Left ventricle myocardium superior (tissue), 1 donor: Measurements from ENCODE around the gene TENM3. TPM values are rescaled to one million over a fixed set of nuclear protein-coding genes. Genes with fewer than 3 reads are reported as not detected.
"Not testable (repeated sequence)": the region's sequence is repeated elsewhere in the genome, so short reads cannot be mapped to it uniquely, and the experiment has no call there.

Experiments used
- ATAC-seq: fragments of 200-7000 bp; cut with Tn5 transposase; one replicate; pipeline ENCODE4 v1.9.1; 2020; ENCODE audit warnings: mild to moderate bottlenecking, moderate library complexity
- DNase-seq: peaks from one replicate; pipeline ENCODE4 v3.0.0-alpha.2; 2020
- intact Hi-C: fragments of 100-400 bp; cut with micrococcal nuclease; formaldehyde crosslinking; loops from one replicate; pipeline ENCODE4 v1.11.0; 2022
- total RNA-seq: library from RNA; stranded (reverse); fragmentation: NEBNext Ultra II Directional; extraction: Animal tissue kit (Norgen Biotek cat#: 25700); gene quantifications from one replicate; pipeline ENCODE4 v1.2.1, GENCODE V29; 2021
- donor health status: DM: no; HTN: yes; CAD: no; lungs with severe emphysema.

The TENM3 gene
- total RNA-seq, 1 donor from 2014 or later: 6.8 TPM

GRCh38 chr4:182224192-182224850, 18.9 kb upstream of the TENM3 start:
- DNase-seq (no peak), ATAC-seq (no peak)
- intact Hi-C loops: no loop called here

GRCh38 chr4:182225257-182225852, 17.8 kb upstream of the TENM3 start:
- ATAC-seq (no peak), DNase-seq (no peak)
- intact Hi-C loops: no loop called here

- no peak for DNase-seq
- no peak for ATAC-seq
- intact Hi-C loops: no loop called here
Measured at GRCh38 chr4:182227611-182228010, 15.6 kb upstream of the TENM3 start.

GRCh38 chr4:182228991-182229577, 14.1 kb upstream of the TENM3 start:
- no peak for DNase-seq
- intact Hi-C loops: no loop called here
- ATAC-seq: no peak

- DNase-seq (no peak), ATAC-seq (no peak)
- intact Hi-C loops: no loop called here
Measured at GRCh38 chr4:182230256-182230655, 12.9 kb upstream of the TENM3 start.

- DNase-seq (no peak), ATAC-seq (no peak)
- intact Hi-C loops: no loop called here
Measured at GRCh38 chr4:182231080-182231479, 12.1 kb upstream of the TENM3 start.

- DNase-seq: no peak
- intact Hi-C loops: no loop called here
- ATAC-seq: no peak
Measured at GRCh38 chr4:182231496-182231895, 11.7 kb upstream of the TENM3 start.

GRCh38 chr4:182233310-182234090, 9.7 kb upstream of the TENM3 start:
- no peak for ATAC-seq
- intact Hi-C loops: no loop called here
- no peak for DNase-seq

GRCh38 chr4:182235021-182235795, 8.0 kb upstream of the TENM3 start:
- no peak for ATAC-seq
- intact Hi-C loops: no loop called here
- DNase-seq: no peak

GRCh38 chr4:182236186-182236585, 7.0 kb upstream of the TENM3 start:
- no peak for DNase-seq
- intact Hi-C loops: no loop called here
- no peak for ATAC-seq

GRCh38 chr4:182237010-182237409, 6.2 kb upstream of the TENM3 start:
- DNase-seq, ATAC-seq, intact Hi-C loops: not testable (repeated sequence)

GRCh38 chr4:182238355-182238931, 4.8 kb upstream of the TENM3 start:
- DNase-seq (no peak), ATAC-seq (no peak)
- intact Hi-C loops: no loop called here

GRCh38 chr4:182240161-182241130, 2.8 kb upstream of the TENM3 start:
- no peak for DNase-seq
- no peak for ATAC-seq
- intact Hi-C loops: no loop called here

GRCh38 chr4:182242260-182242659, 942 bp upstream of the TENM3 start:
- DNase-seq, ATAC-seq, intact Hi-C loops: not testable (repeated sequence)

- no peak for ATAC-seq
- no peak for DNase-seq
Measured at GRCh38 chr4:182242787-182243186, 415 bp upstream of the TENM3 start.

GRCh38 chr4:182245041-182245440, 1.8 kb downstream of the TENM3 start:
- DNase-seq (no peak), ATAC-seq (no peak)
- intact Hi-C loops: no loop called here

More at GRCh38 chr4:182242787-182243186, 415 bp upstream of the TENM3 start:
- intact Hi-C loops: no loop called here

GRCh38 chr4:182245541-182246215, 2.5 kb downstream of the TENM3 start:
- intact Hi-C loops: no loop called here
- DNase-seq (no peak), ATAC-seq (peak; percentile 60)
